ENCODE measurements around the gene RPAP3.
"Not testable (repeated sequence)": the region's sequence is repeated elsewhere in the genome, so short reads cannot be mapped to it uniquely, and the experiment has no call there.

GRCh38 chr12:47667935-47668334 is 37.9 kb downstream of the RPAP3 start:
- TF ChIP-seq CTCF, POLR2A, POLR2AphosphoS5 (IDR thresholded peaks at IDR 0.05): not testable (repeated sequence)
